Heart right ventricle (tissue), 16 donors: ENCODE data around the gene TMEM240. TPM values are rescaled to one million over a fixed set of nuclear protein-coding genes. Genes with fewer than 3 reads are reported as not detected.

Experiments
- ATAC-seq, 8 donors: fragments of 200-7000 bp; cut with Tn5 transposase; one replicate each; pipeline ENCODE4 v1.9.1; 2020; ENCODE audit warnings: mild to moderate bottlenecking in 8 of 8, moderate library complexity in 8 of 8, moderate number of reproducible peaks in 1 of 8
- DNase-seq, 2 donors: peaks; one replicate each; pipeline ENCODE4 v3.0.0-alpha.2; 2020
- H3K27ac ChIP-seq, 10 donors: fragments of 200-600 bp; sonication (generic) in 2 of 10; one replicate each; pipeline versions ENCODE4 v1.5.0 to v1.8.0; 2020 to 2022; ENCODE audit warnings: mild to moderate bottlenecking in 3 of 10
- H3K27me3 ChIP-seq, 7 donors: fragments of 200-600 bp; one replicate each; pipeline ENCODE4 v1.8.0; 2021 to 2022; ENCODE audit warnings: mild to moderate bottlenecking in 2 of 7
- H3K36me3 ChIP-seq, 9 donors: fragments of 200-600 bp; sonication (generic) in 1 of 9; one replicate each; pipeline versions ENCODE4 v1.5.0 to v1.8.0; 2020 to 2022; ENCODE audit warnings: mild to moderate bottlenecking in 2 of 9
- H3K4me1 ChIP-seq, 9 donors: fragments of 200-600 bp; sonication (generic) in 1 of 9; one replicate each; pipeline versions ENCODE4 v1.5.0 to v1.8.0; 2020 to 2022; ENCODE audit warnings: mild to moderate bottlenecking in 4 of 9
- H3K4me3 ChIP-seq, 10 donors: fragments of 200-600 bp; sonication (generic) in 2 of 10; one replicate each; pipeline versions ENCODE4 v1.5.0 to v1.8.0; 2020 to 2022; ENCODE audit warnings: mild to moderate bottlenecking in 7 of 10, moderate library complexity in 2 of 10
- H3K9me3 ChIP-seq, 11 donors: fragments of 200-600 bp in 10 of 11; sonication (generic) in 2 of 11; one replicate each; pipeline versions ENCODE4 v1.5.0 to v1.8.0; 2013 to 2022; ENCODE audit warnings: mild to moderate bottlenecking in 2 of 11, control low read depth in 1 of 11, moderate library complexity in 1 of 11
- WGBS, 2 donors: extraction: QIAGEN DNeasy Blood & Tissue Kit; methylation state at CpG; one replicate each; pipeline ENCODE4 v1.1.7; 2013; ENCODE audit warnings: inconsistent platforms in 1 of 2; 5-methylcytosine and 5-hydroxymethylcytosine counted together
- intact Hi-C, 10 donors: fragments of 100-400 bp; cut with DNase I; formaldehyde crosslinking; loops; one replicate each; pipeline versions ENCODE4 v1.11.1 to v1.14.2; 2022
- polyA plus RNA-seq, 2 donors: library from polyadenylated mRNA; stranded (reverse); fragments of 200-250 nt; gene quantifications; one replicate each; pipeline ENCODE4 v1.2.3, GENCODE V29; 2013
- total RNA-seq, 10 donors: library from RNA; stranded (reverse); fragmentation: NEBNext Ultra II Directional in 3 of 10; extraction: Animal tissue kit (Norgen Biotek cat#: 25700) in 3 of 10; gene quantifications; one replicate each; pipeline versions ENCODE4 v1.2.1 to v1.2.4, GENCODE V29; 2021 to 2023
- TF ChIP-seq, protein P1 (sequence below), 9 donors: fragments of 200-600 bp; sonication (generic) in 2 of 9; IDR thresholded peaks; one replicate each; pipeline versions ENCODE4 v1.5.0 to v1.8.0; 2021 to 2022; ENCODE audit warnings: antibody characterized with exemption in 9 of 9, mild to moderate bottlenecking in 5 of 9, moderate library complexity in 1 of 9
- donor health status: Arrhythmogenic right ventricular cardiomyopathy.
- donor health status: ischemic (EF 13 %, LVEDD 7.1; RV severe dilation, severe dysfunction).
- donor health status: healthy with polysubstance abuse.
- donor health status: DM: no; HTN: yes; CAD: no.
- donor health status: DM: no; HTN: no; CAD: no.
- donor health status: ischemic (EF 25% LVEDD 6.9; RV normal size, moderate dysfunction).
- donor health status: ischemic (EF 25% LVEDD 5.7; RV mildly dilated, moderate dysfunction).
- donor health status: healthy.
- donor health status: DM: yes; HTN: yes; CAD: no.
- donor health status: Ischemic cardiomyopathy.
- donor health status: ischemic (EF 35%, LVEDD 5.7; RV mildly dilated, moderate dysfunction).
- donor health status: nonischemic (EF 11% LVEDD 7.7; RV severe dilation, severe dysfunction).
- donor health status: DM: yes; HTN: yes; CAD: no.
- donor health status: PGD.
- donor health status: ischemic (EF 29% LVEDD 5.4; RV normal size, mild dysfunction).
- donor health status: nonischemic (EF 23%, LVEDD 6.1; RV moderate dilation, normal function).

Gene TMEM240
- total and polyA plus RNA-seq, 12 donors, result 3.2 to 12.1 (median 3.7) TPM

DNA sequence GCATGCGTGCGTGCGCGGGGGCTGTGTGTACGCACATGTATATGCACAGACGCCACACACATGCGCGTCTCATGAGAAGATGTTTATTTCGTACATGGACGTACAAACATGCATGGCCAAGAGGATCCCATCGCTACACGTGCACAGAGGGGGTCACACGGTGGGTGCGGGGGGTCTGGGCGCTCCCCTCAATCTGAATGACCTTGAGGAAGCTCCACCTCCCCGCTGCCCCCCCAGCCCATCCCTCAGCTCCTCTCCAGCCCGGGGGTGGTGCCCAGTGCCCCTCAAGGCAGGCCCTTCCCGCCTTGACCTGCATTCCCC lies 1.5 kb downstream of the TMEM240 start:
- H3K27ac ChIP-seq, result peak overlapping the region in 6 of 10 donors; percentile 39 to 87 (median 77)
- H3K9me3 ChIP-seq, result no peaks in the 10 kb centered on the region
- WGBS, 2 donors, result 84 to 85% methylated on average over 18 of the region's 18 CpGs
- H3K4me1 ChIP-seq, result peaks cover 3 to 39% (median 24%) of the 10 kb centered on the region in 9 donors
- DNase-seq, result no peak
- intact Hi-C loops, result no loop called here
- peaks cover 0 to 32% (median 4%) of the 10 kb centered on the region in 9 donors for H3K36me3 ChIP-seq
- H3K4me3 ChIP-seq, result peak overlapping the region in 6 of 10 donors; percentile 57 to 70 (median 62)
- peaks cover 0 to 15% (median 0%) of the 10 kb centered on the region in 7 donors for H3K27me3 ChIP-seq
- TF ChIP-seq, protein P1, sequence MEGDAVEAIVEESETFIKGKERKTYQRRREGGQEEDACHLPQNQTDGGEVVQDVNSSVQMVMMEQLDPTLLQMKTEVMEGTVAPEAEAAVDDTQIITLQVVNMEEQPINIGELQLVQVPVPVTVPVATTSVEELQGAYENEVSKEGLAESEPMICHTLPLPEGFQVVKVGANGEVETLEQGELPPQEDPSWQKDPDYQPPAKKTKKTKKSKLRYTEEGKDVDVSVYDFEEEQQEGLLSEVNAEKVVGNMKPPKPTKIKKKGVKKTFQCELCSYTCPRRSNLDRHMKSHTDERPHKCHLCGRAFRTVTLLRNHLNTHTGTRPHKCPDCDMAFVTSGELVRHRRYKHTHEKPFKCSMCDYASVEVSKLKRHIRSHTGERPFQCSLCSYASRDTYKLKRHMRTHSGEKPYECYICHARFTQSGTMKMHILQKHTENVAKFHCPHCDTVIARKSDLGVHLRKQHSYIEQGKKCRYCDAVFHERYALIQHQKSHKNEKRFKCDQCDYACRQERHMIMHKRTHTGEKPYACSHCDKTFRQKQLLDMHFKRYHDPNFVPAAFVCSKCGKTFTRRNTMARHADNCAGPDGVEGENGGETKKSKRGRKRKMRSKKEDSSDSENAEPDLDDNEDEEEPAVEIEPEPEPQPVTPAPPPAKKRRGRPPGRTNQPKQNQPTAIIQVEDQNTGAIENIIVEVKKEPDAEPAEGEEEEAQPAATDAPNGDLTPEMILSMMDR (IDR thresholded peaks at IDR 0.05), result no peak
- ATAC-seq, result no peak

DNA sequence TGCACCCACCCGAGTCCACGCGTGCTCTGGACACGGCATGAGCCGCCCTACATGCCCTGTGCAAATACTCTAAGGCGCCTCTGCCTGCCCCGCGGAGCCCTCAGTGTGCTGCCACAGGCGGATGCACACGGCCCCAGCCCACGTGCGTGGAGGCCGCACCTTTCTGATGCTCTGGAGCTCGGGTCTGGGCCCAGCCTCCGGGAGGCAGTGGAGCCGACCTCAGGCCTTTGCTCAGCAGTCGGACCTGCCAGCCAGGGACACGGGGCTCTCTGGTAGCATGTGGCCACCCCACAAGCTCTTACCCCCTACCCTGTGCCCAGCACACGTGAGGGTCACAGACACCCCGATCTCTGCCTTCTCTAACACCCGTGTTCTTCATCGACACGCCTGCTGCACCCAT lies 2.1 kb downstream of the TMEM240 start:
- 95% methylated on average over 23 of the region's 23 CpGs for WGBS, 2 donors
- peaks cover 0 to 26% (median 4%) of the 10 kb centered on the region in 9 donors for H3K36me3 ChIP-seq

DNA sequence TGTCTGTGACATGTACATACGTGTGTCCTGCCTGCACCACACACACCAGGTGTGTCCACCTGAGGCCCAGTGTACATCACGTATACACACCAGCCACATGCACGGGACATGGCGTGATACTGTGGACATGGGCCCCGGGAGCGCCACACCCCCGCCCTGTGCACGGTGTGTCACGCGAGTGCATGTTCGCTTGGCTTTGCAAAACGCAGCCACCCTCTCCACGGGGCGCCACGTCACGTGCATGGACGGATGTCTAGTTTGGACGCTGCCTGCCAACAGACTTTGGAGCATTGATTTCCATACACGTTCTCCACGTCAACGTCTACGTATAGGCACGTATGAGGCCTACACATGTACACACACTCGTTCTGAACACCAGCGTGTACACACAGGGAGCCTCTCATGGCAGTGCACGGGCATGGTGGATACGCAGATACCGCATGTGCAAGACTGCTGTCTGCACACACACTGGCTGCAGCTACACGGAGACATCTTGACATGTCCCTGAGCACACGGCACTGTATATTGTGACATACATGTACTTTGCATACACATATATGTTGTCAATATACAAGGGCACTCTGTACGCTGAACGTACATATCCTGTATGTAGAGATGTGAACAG lies 2.7 kb downstream of the TMEM240 start:
- intact Hi-C loops, result no loop called here
- no peak for ATAC-seq
- Histone ChIP-seq H3K4me1 (peaks cover 0 to 36% (median 19%) of the 10 kb centered on the region in 9 donors), H3K9me3 (no peaks in the 10 kb centered on the region), H3K27ac (no peak overlapping the region), H3K36me3 (peaks cover 0 to 22% (median 4%) of the 10 kb centered on the region in 9 donors), H3K27me3 (peaks cover 0 to 15% (median 0%) of the 10 kb centered on the region in 7 donors), H3K4me3 (no peak overlapping the region)
- DNase-seq, result no peak
- 94 to 95% methylated on average over 32 of the region's 32 CpGs for WGBS, 2 donors
- TF ChIP-seq, protein P1 (IDR thresholded peaks at IDR 0.05), result no peak

More for the DNA sequence above, 2.1 kb downstream of the TMEM240 start:
- intact Hi-C loops, result no loop called here
- DNase-seq, result no peak
- no peak for ATAC-seq
- Histone ChIP-seq H3K4me3 (no peak overlapping the region), H3K27ac (no peak overlapping the region), H3K9me3 (no peaks in the 10 kb centered on the region), H3K4me1 (peaks cover 3 to 38% (median 24%) of the 10 kb centered on the region in 9 donors), H3K27me3 (peaks cover 0 to 15% (median 0%) of the 10 kb centered on the region in 7 donors)
- TF ChIP-seq, protein P1 (IDR thresholded peaks at IDR 0.05), result no peak

DNA sequence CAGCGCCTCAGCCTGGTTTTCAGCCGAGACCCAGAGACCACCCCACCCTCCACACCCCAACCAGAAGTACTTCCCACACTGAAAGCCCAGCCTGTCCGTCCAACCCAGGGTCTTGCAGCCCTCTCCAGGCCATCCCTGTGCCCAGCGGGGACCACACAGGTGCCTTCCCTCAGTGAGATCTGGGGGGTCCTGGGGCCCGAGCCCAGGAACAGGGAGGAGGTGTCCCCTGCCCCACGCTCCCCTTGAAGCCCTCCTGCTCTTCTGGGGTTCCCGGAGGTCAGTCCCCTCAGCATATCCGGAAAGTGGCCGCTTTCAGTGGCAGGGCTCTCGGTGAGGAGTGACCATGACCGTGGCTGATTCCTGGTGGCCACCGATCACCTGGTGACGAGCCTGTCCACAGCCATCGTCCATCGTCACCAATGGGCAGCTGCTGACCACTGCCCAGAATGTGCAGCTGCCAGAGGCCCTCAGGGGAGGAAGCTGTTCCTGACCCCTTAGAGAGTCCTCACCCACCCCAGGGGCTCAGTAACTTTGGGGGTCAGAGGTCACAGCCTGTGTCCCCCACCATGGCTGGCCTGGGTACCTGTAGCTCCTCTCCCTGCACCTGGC lies 3.4 kb downstream of the TMEM240 start:
- Histone ChIP-seq H3K27me3 (peaks cover 0 to 15% (median 0%) of the 10 kb centered on the region in 7 donors), H3K4me1 (peaks cover 0 to 29% (median 18%) of the 10 kb centered on the region in 9 donors), H3K4me3 (no peak overlapping the region), H3K36me3 (peaks cover 0 to 18% (median 4%) of the 10 kb centered on the region in 9 donors), H3K27ac (no peak overlapping the region), H3K9me3 (peaks cover 0 to 5% (median under 1%) of the 10 kb centered on the region in 11 donors)
- WGBS, 2 donors, result 92 to 96% methylated on average over 15 of the region's 15 CpGs
- ATAC-seq (no peak), DNase-seq (no peak)
- intact Hi-C loops, result no loop called here
- TF ChIP-seq, protein P1 (IDR thresholded peaks at IDR 0.05), result no peak
